Mucosa of descending colon (tissue), 3 donors: ENCODE data around the gene ISOC1. TPM values are rescaled to one million over a fixed set of nuclear protein-coding genes. Genes with fewer than 3 reads are reported as not detected.

ENCODE experiments used
- ATAC-seq: fragments of 200-7000 bp; cut with Tn5 transposase; one replicate; pipeline ENCODE4 v1.9.1; 2020; ENCODE audit warnings: mild to moderate bottlenecking, moderate library complexity
- DNase-seq, 3 donors: peaks; one replicate each; pipeline ENCODE4 v3.0.0-alpha.2; 2020
- H3K36me3 ChIP-seq: fragments of 200-600 bp; one replicate; pipeline ENCODE4 v1.8.0; 2021; ENCODE audit warnings: low read depth, mild to moderate bottlenecking
- H3K4me1 ChIP-seq: fragments of 200-600 bp; one replicate; pipeline ENCODE4 v1.8.0; 2021; ENCODE audit warnings: low read depth, mild to moderate bottlenecking
- H3K4me3 ChIP-seq: fragments of 200-600 bp; one replicate; pipeline ENCODE4 v1.8.0; 2021; ENCODE audit warnings: mild to moderate bottlenecking
- H3K9me3 ChIP-seq: fragments of 200-600 bp; one replicate; pipeline ENCODE4 v1.8.0; 2021; ENCODE audit warnings: mild to moderate bottlenecking
- intact Hi-C, 2 donors: fragments of 100-400 bp; cut with DNase I in 1 of 2; cut with micrococcal nuclease in 1 of 2; formaldehyde crosslinking; loops; one replicate each; pipeline versions ENCODE4 v1.11.0 to v1.11.1; 2022; cut with DNase I, micrococcal nuclease
- total RNA-seq, 3 donors: library from RNA; stranded (reverse); fragmentation: NEBNext Ultra II Directional in 2 of 3; extraction: Animal tissue kit (Norgen Biotek cat#: 25700) in 2 of 3; gene quantifications; one replicate each; pipeline versions ENCODE4 v1.2.1 to v1.2.4, GENCODE V29; 2021 to 2023
- TF ChIP-seq, protein P1 (sequence below): fragments of 200-600 bp; IDR thresholded peaks from one replicate; pipeline ENCODE4 v1.8.0; 2022; ENCODE audit warnings: antibody characterized with exemption, mild to moderate bottlenecking
- donor health status: DM: no; HTN: no; CAD: no; lungs with moderate emphysema.
- donor health status: DM: no; HTN: no; CAD: no.
- donor health status: DM: no; HTN: yes; CAD: no.

ISOC1 gene
- total RNA-seq, 3 donors from 2014 or later: 21.3 to 22.9 (median 21.3) TPM

DNA sequence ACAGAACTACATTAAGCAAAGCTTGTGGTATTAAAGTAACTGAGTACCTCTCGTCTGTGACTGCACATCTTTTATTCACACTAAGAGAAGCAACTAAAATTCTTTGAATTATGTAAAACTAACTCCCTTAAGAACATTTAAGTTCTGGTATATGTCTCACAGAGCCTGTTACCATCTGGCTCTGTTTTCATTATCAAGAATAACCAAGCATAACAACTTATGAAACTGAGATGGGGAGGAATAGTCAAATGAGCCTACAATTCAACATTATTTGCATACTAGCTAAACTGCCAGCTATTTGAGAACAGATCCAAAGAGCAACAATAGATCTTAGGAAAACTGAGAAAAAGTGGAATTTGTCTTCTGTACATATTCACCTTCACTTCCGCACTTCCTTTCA lies 25.3 kb upstream of the ISOC1 start:
- intact Hi-C loops: no loop called here
- H3K36me3 ChIP-seq: no peaks in the 10 kb centered on the region
- TF ChIP-seq, protein P1, sequence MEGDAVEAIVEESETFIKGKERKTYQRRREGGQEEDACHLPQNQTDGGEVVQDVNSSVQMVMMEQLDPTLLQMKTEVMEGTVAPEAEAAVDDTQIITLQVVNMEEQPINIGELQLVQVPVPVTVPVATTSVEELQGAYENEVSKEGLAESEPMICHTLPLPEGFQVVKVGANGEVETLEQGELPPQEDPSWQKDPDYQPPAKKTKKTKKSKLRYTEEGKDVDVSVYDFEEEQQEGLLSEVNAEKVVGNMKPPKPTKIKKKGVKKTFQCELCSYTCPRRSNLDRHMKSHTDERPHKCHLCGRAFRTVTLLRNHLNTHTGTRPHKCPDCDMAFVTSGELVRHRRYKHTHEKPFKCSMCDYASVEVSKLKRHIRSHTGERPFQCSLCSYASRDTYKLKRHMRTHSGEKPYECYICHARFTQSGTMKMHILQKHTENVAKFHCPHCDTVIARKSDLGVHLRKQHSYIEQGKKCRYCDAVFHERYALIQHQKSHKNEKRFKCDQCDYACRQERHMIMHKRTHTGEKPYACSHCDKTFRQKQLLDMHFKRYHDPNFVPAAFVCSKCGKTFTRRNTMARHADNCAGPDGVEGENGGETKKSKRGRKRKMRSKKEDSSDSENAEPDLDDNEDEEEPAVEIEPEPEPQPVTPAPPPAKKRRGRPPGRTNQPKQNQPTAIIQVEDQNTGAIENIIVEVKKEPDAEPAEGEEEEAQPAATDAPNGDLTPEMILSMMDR: no peak
- H3K9me3 ChIP-seq: no peaks in the 10 kb centered on the region
- DNase-seq (no peak), ATAC-seq (no peak)
- H3K4me3 ChIP-seq: no peak overlapping the region
- no peaks in the 10 kb centered on the region for H3K4me1 ChIP-seq

DNA sequence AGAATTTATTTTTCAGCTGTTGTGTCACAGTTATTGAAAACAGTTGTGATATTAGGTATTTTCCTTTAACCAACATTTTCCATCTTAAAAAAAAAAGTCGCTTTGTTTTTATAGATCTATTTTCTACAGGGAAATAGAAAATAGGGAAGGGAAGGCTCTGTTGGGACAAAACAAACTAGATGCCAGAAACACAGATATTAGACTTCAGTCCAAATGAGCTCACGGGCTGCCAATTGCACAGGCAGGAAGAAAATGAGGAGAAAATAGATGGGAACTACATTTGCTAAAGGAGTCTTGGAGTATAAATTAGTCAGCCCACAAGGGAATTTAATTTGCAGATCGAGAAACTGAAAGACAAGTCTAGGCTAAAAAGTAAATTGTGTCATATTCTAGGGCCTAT lies 21.4 kb upstream of the ISOC1 start:
- TF ChIP-seq, protein P1: no peak
- ATAC-seq: no peak
- Histone ChIP-seq H3K4me3 (no peak overlapping the region), H3K4me1 (no peaks in the 10 kb centered on the region), H3K36me3 (no peaks in the 10 kb centered on the region), H3K9me3 (no peaks in the 10 kb centered on the region)
- intact Hi-C loops: no loop called here
- no peak for DNase-seq

DNA sequence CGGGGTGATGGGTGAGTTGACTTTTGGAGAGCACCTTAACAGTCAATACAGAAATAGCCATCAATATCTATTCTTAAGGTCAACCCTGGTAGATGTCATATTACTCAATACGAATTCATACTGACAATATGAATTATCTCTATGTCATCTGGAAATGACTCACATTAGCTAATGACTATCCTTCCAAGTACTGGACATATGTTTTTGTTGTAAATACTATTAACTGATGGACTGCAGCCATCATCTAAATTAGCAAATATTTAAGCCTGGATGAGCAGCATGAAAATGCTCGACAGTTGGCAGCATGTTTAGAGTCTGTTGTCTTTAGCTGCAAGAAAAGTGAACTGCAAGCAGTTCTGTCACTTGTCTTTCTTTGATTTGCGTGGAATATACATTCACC lies 19.6 kb upstream of the ISOC1 start:
- no peaks in the 10 kb centered on the region for H3K36me3 ChIP-seq
- H3K4me1 ChIP-seq: no peaks in the 10 kb centered on the region
- no peak overlapping the region for H3K4me3 ChIP-seq
- intact Hi-C loops: no loop called here
- TF ChIP-seq, protein P1: no peak
- no peak for DNase-seq
- H3K9me3 ChIP-seq: no peaks in the 10 kb centered on the region
- ATAC-seq: no peak

DNA sequence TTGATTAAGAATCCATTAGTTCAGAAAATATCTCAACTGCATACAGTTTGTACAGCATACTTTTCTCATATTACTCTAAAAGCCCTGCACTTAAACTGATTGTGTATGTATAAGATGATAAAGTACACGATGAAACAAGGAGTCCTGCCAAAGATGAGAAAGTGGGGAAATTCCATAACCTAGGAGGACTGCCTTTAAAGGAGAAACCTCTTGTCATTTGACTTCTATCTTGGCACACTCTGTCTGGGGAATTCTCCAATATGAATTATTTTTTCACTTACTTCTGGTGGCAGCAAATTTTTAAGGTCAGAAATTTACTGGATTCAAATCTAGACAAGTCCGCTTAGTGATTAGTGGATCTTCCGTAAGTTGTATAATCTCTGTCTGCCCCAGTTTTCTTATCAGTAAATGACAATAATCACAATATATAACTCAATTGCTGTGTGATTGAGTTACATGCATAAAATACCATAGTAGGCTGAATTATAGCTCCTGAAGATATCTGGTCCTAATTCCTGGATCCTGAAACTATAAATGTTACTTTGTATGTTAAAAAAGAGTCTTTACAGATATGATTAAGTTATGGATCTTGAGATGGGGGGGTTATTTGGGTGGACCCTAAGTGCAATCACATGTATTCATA lies 17.0 kb upstream of the ISOC1 start:
- intact Hi-C loops: no loop called here
- ATAC-seq (no peak), DNase-seq (no peak)
- H3K4me1 ChIP-seq: no peaks in the 10 kb centered on the region
- no peaks in the 10 kb centered on the region for H3K36me3 ChIP-seq
- H3K4me3 ChIP-seq: no peak overlapping the region
- TF ChIP-seq, protein P1: no peak
- H3K9me3 ChIP-seq: no peaks in the 10 kb centered on the region

DNA sequence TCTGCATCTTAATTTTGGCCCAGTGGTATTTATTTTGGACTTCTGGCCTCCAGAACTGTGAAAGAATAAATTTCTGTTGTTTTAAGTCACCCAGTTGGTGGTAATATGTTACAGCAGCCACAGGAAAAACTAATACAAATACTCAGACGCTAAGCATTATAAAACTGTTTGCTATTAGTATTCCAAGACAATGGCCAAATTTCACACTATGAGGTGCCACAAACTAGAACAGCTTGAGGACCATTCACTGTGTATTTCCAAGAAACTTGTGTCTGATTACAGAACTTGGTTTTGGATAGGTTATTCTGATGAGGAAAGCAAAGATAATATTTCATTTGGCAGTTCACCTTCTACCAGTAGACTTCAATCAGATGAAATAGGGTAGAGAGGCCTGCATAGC lies 16.3 kb upstream of the ISOC1 start:
- intact Hi-C loops: no loop called here
- ATAC-seq (no peak), DNase-seq (no peak)
- Histone ChIP-seq H3K9me3 (no peaks in the 10 kb centered on the region), H3K36me3 (no peaks in the 10 kb centered on the region), H3K4me1 (no peaks in the 10 kb centered on the region), H3K4me3 (no peak overlapping the region)
- TF ChIP-seq, protein P1: no peak

DNA sequence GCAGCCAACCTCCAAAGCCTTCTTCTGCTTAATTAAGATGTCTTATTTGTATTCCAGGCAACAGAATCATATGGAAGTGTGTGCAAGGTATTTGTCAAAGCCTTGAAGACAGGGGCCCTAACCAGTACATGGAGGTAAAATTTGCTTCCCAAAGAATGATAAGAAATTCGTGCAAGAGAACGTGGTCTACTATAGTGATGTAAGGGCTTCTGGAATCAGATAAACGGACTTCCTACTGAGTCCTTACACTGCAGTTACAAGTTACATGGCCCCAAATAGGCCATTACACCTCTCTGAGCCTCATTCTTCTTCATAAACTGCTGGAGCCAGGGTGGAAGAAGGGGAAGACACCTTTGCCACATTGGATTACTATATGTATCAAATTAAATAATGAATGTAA lies 15.9 kb upstream of the ISOC1 start:
- TF ChIP-seq, protein P1: no peak
- DNase-seq (no peak), ATAC-seq (no peak)
- H3K36me3 ChIP-seq: no peaks in the 10 kb centered on the region
- no peaks in the 10 kb centered on the region for H3K9me3 ChIP-seq
- H3K4me3 ChIP-seq: no peak overlapping the region
- H3K4me1 ChIP-seq: no peaks in the 10 kb centered on the region
- intact Hi-C loops: no loop called here
